Activated naive CD8-positive, alpha-beta T cell treated with anti-CD3 and anti-CD28 coated beads for 36 hours (primary cell): ENCODE data around the gene NUMA1. TPM values are rescaled to one million over a fixed set of nuclear protein-coding genes. Genes with fewer than 3 reads are reported as not detected.

Experiments used
- DNase-seq: peaks from one replicate; pipeline ENCODE4 v3.0.0; 2021
- H3K27ac Mint-ChIP-seq: one replicate; pipeline ENCODE4 v1.8.0; 2022; ENCODE audit warnings: mild to moderate bottlenecking, moderate library complexity, mixed read lengths
- H3K27me3 Mint-ChIP-seq: one replicate; pipeline ENCODE4 v1.8.0; 2022; ENCODE audit warnings: mild to moderate bottlenecking, mixed read lengths
- H3K36me3 Mint-ChIP-seq: one replicate; pipeline ENCODE4 v1.8.0; 2021; ENCODE audit warnings: mild to moderate bottlenecking, mixed read lengths
- H3K4me1 Mint-ChIP-seq: one replicate; pipeline ENCODE4 v1.8.0; 2021; ENCODE audit warnings: mixed read lengths
- H3K4me3 Mint-ChIP-seq: one replicate; pipeline ENCODE4 v1.8.0; 2022; ENCODE audit warnings: mild to moderate bottlenecking, moderate library complexity, mixed read lengths
- H3K9me3 Mint-ChIP-seq: one replicate; pipeline ENCODE4 v1.8.0; 2022; ENCODE audit warnings: mixed read lengths
- total RNA-seq, 2 experiments: library from RNA; stranded (reverse); gene quantifications; one replicate each; pipeline ENCODE4 v1.2.3, GENCODE V29; 2021

Gene NUMA1
- total RNA-seq, 2 experiments from 2014 or later: 120 to 121 TPM

GRCh38 chr11:71998061-71998460 is 82.3 kb downstream of the NUMA1 start:
- Mint-ChIP-seq H3K4me1 (peaks cover 22% of the 10 kb centered on the region), H3K4me3 (no peak overlapping the region), H3K9me3 (no peaks in the 10 kb centered on the region), H3K27ac (peak overlapping the region; percentile 89), H3K27me3 (no peaks in the 10 kb centered on the region), H3K36me3 (peaks cover 22% of the 10 kb centered on the region)
- no peak for DNase-seq

DNA sequence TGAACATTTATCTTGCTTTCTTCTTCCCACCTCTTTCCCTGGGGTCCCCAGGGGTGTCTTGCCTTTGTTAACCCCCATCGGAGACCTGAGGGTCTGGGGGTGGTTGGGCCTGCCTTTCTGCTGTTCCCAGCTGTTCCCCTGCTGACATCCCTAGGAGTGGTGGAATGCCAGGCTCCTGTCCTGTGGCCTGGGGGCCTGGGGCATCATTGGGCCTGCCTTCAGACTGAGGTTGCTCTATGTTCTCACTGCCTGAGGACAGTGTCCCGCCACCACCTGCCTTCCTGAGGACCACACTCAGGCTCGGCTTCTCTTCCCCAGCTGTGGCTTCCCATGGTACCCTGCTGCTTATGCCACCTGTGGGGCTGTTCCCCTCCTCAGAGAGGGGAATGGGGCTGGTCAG is 82.7 kb downstream of the NUMA1 start:
- peaks cover 22% of the 10 kb centered on the region for H3K36me3 Mint-ChIP-seq
- H3K27ac Mint-ChIP-seq: no peak overlapping the region
- H3K9me3 Mint-ChIP-seq: no peaks in the 10 kb centered on the region
- H3K4me3 Mint-ChIP-seq: no peak overlapping the region
- DNase-seq: no peak
- peaks cover 22% of the 10 kb centered on the region for H3K4me1 Mint-ChIP-seq
- H3K27me3 Mint-ChIP-seq: no peaks in the 10 kb centered on the region

- H3K9me3 Mint-ChIP-seq: no peaks in the 10 kb centered on the region
- peaks cover 26% of the 10 kb centered on the region for H3K4me1 Mint-ChIP-seq
- no peaks in the 10 kb centered on the region for H3K27me3 Mint-ChIP-seq
- H3K4me3 Mint-ChIP-seq: no peak overlapping the region
- DNase-seq: no peak
- H3K27ac Mint-ChIP-seq: no peak overlapping the region
- peaks cover 20% of the 10 kb centered on the region for H3K36me3 Mint-ChIP-seq
Measured at GRCh38 chr11:71996946-71997345, 83.4 kb downstream of the NUMA1 start.

GRCh38 chr11:71996517-71996916 is 83.8 kb downstream of the NUMA1 start:
- Mint-ChIP-seq H3K27me3 (no peaks in the 10 kb centered on the region), H3K36me3 (peaks cover 18% of the 10 kb centered on the region), H3K27ac (no peak overlapping the region), H3K4me3 (no peak overlapping the region), H3K9me3 (no peaks in the 10 kb centered on the region), H3K4me1 (peaks cover 29% of the 10 kb centered on the region)
- DNase-seq: no peak

GRCh38 chr11:71995726-71996291 is 84.5 kb downstream of the NUMA1 start:
- peaks cover 31% of the 10 kb centered on the region for H3K4me1 Mint-ChIP-seq
- no peak overlapping the region for H3K4me3 Mint-ChIP-seq
- DNase-seq: no peak
- no peak overlapping the region for H3K27ac Mint-ChIP-seq
- peaks cover 19% of the 10 kb centered on the region for H3K36me3 Mint-ChIP-seq
- no peaks in the 10 kb centered on the region for H3K9me3 Mint-ChIP-seq
- H3K27me3 Mint-ChIP-seq: no peaks in the 10 kb centered on the region

- H3K36me3 Mint-ChIP-seq: peaks cover 23% of the 10 kb centered on the region
- H3K27ac Mint-ChIP-seq: no peak overlapping the region
Measured at GRCh38 chr11:71994786-71995185, 85.6 kb downstream of the NUMA1 start.

GRCh38 chr11:71992136-71992730 is 88.1 kb downstream of the NUMA1 start:
- no peak for DNase-seq
- H3K36me3 Mint-ChIP-seq: peaks cover 8% of the 10 kb centered on the region
- H3K27me3 Mint-ChIP-seq: no peaks in the 10 kb centered on the region
- no peak overlapping the region for H3K4me3 Mint-ChIP-seq
- no peaks in the 10 kb centered on the region for H3K9me3 Mint-ChIP-seq
- H3K4me1 Mint-ChIP-seq: peaks cover 9% of the 10 kb centered on the region
- H3K27ac Mint-ChIP-seq: no peak overlapping the region

More at GRCh38 chr11:71994786-71995185, 85.6 kb downstream of the NUMA1 start:
- Mint-ChIP-seq H3K4me3 (no peak overlapping the region), H3K9me3 (no peaks in the 10 kb centered on the region), H3K27me3 (no peaks in the 10 kb centered on the region), H3K4me1 (peaks cover 29% of the 10 kb centered on the region)
- DNase-seq: no peak

DNA sequence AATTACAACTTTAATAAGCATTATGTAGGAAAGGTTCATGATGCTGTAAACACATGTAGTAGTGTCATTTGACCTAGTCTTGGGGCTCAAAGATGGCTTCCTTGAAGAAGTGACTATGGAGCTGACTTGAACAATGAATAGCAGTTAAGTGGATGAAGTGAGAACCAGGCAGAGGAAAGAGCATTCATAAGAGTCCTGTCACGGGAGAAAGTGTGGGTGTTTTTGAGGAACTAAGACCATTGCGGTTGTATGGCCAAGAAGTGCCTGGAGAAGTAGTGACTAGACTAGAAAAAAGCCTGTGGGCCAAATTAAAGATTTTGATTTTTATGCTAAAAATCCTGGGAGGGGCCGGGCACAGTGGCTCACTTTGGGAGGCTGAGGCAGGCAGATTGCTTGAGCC is 88.8 kb downstream of the NUMA1 start:
- peaks cover 9% of the 10 kb centered on the region for H3K4me1 Mint-ChIP-seq
- no peak overlapping the region for H3K27ac Mint-ChIP-seq
- H3K27me3 Mint-ChIP-seq: no peaks in the 10 kb centered on the region
- no peak overlapping the region for H3K4me3 Mint-ChIP-seq
- H3K36me3 Mint-ChIP-seq: peaks cover 5% of the 10 kb centered on the region
- DNase-seq: no peak
- H3K9me3 Mint-ChIP-seq: no peaks in the 10 kb centered on the region

DNA sequence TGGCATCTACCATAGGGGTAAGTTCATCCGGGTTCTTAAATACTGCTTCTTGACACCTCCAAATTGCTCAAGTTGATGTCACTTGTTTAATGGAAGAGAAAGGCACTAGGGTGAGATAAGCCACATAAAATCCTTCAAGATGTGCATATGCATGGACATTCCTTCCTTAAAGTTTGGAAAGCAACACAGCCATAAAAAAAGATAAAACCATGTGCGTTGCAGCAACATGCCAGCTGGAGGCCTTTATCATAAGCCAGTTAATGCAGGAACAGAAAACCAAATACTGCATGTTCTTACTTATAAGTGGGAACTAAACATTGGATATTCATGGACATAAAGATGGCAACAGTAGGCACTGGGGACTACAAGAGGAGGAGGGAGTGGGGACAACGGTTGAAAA is 89.6 kb downstream of the NUMA1 start:
- no peak overlapping the region for H3K27ac Mint-ChIP-seq
- H3K4me3 Mint-ChIP-seq: no peak overlapping the region
- DNase-seq: no peak
- H3K27me3 Mint-ChIP-seq: no peaks in the 10 kb centered on the region
- no peaks in the 10 kb centered on the region for H3K9me3 Mint-ChIP-seq
- peaks cover 9% of the 10 kb centered on the region for H3K4me1 Mint-ChIP-seq
- peaks cover 5% of the 10 kb centered on the region for H3K36me3 Mint-ChIP-seq

- Mint-ChIP-seq H3K27me3 (no peaks in the 10 kb centered on the region), H3K9me3 (no peaks in the 10 kb centered on the region), H3K4me1 (peaks cover 9% of the 10 kb centered on the region), H3K4me3 (no peak overlapping the region), H3K27ac (no peak overlapping the region), H3K36me3 (peaks cover 7% of the 10 kb centered on the region)
- no peak for DNase-seq
Measured at GRCh38 chr11:71988050-71988449, 92.3 kb downstream of the NUMA1 start.

- no peaks in the 10 kb centered on the region for H3K9me3 Mint-ChIP-seq
- H3K27ac Mint-ChIP-seq: no peak overlapping the region
- H3K27me3 Mint-ChIP-seq: no peaks in the 10 kb centered on the region
- DNase-seq: no peak
- H3K4me1 Mint-ChIP-seq: peaks cover 8% of the 10 kb centered on the region
- H3K4me3 Mint-ChIP-seq: no peak overlapping the region
- peaks cover 7% of the 10 kb centered on the region for H3K36me3 Mint-ChIP-seq
Measured at GRCh38 chr11:71987521-71987920, 92.8 kb downstream of the NUMA1 start.

DNA sequence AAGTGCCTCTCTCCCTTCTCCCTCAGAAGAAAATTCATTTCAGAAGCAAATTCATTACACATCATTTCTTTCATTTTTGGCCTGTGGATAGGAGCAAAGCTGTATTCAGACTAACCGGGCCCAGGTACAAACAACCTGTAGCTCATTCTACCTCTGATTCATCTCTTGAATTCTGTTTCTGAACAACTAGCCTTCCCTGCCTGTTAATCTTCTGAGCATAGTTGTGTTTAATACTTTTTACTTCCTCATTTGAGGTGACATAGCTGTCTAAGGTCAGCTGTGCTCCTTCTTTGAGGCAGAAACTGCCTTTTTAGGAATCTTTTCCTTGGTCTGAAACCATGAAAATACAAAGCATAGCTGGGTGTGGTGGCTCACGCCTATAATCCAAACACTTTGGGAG is 94.2 kb downstream of the NUMA1 start:
- H3K36me3 Mint-ChIP-seq: peaks cover 11% of the 10 kb centered on the region
- no peak overlapping the region for H3K27ac Mint-ChIP-seq
- no peaks in the 10 kb centered on the region for H3K4me1 Mint-ChIP-seq
- no peak overlapping the region for H3K4me3 Mint-ChIP-seq
- no peak for DNase-seq
- H3K9me3 Mint-ChIP-seq: no peaks in the 10 kb centered on the region
- no peaks in the 10 kb centered on the region for H3K27me3 Mint-ChIP-seq

DNA sequence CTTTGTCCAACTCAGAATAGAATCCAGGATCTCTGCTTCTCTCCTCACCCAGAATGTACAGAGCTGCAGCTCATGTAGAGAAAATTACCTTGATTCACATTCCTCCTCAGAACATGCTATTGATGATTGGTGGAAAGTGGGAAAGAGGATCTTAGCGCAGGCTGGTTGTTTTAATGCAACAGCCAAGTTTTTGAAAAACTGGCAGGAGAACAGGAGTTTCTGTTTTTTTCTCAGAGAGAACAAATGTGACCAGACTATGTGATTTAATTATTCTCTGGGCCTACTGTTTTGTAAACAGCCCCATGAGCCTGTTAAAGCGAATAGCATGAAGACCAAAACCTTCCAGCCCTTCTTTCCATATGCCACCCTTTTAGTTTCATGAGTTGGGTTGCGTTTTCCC is 100.7 kb downstream of the NUMA1 start:
- peaks cover 5% of the 10 kb centered on the region for H3K4me1 Mint-ChIP-seq
- H3K4me3 Mint-ChIP-seq: no peak overlapping the region
- H3K36me3 Mint-ChIP-seq: peaks cover 14% of the 10 kb centered on the region
- H3K27ac Mint-ChIP-seq: no peak overlapping the region
- no peak for DNase-seq
- H3K27me3 Mint-ChIP-seq: no peaks in the 10 kb centered on the region
- no peaks in the 10 kb centered on the region for H3K9me3 Mint-ChIP-seq

- no peak for DNase-seq
- Mint-ChIP-seq H3K36me3 (peaks cover 15% of the 10 kb centered on the region), H3K4me1 (peaks cover 6% of the 10 kb centered on the region), H3K27me3 (no peaks in the 10 kb centered on the region), H3K9me3 (no peaks in the 10 kb centered on the region), H3K27ac (no peak overlapping the region), H3K4me3 (no peak overlapping the region)
Measured at GRCh38 chr11:71979094-71979493, 101.2 kb downstream of the NUMA1 start.

DNA sequence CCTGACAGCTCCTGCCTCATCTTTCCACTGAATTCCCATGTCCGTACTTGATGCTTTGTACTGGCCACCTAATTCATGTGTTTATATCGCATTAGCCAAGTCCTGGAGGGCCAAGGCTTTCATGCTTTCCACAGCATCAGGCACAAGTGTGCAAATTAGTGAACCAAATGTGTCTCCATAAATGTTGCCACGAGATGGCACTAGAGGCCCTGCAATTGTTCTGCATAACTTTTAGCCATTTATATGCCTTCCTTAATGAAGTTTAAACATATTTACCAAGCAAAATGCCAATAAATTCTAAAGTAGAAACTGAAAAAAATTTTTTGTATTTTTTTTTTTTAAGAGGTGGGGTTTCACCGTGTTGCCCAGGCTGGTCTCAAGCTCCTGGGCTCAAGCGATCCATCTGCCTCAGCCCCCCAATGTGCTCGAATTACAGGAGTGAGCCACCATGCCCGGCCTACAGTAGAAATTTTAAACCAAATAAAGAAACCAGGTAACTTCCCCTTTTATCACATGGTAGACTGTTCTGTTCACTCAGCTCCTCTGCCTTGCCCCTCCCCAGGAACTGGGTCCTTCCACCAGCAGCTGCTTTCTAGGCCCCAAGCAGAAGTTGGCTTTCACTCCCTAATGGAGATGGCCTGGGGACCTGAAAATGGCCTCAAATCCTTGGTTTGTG is 102.5 kb downstream of the NUMA1 start:
- Mint-ChIP-seq H3K27ac (no peak overlapping the region), H3K4me3 (no peak overlapping the region), H3K9me3 (no peaks in the 10 kb centered on the region), H3K36me3 (peaks cover 13% of the 10 kb centered on the region), H3K4me1 (peaks cover 6% of the 10 kb centered on the region), H3K27me3 (no peaks in the 10 kb centered on the region)
- peak; percentile 21 for DNase-seq

GRCh38 chr11:71977090-71977489 is 103.3 kb downstream of the NUMA1 start:
- Mint-ChIP-seq H3K27me3 (no peaks in the 10 kb centered on the region), H3K27ac (no peak overlapping the region), H3K36me3 (peaks cover 9% of the 10 kb centered on the region), H3K9me3 (no peaks in the 10 kb centered on the region), H3K4me1 (peaks cover 6% of the 10 kb centered on the region), H3K4me3 (no peak overlapping the region)
- no peak for DNase-seq
